Activated CD8-positive, alpha-beta T cell treated with anti-CD3 and anti-CD28 coated beads, Interleukin-2, amount 10 ng/mL, durations not matched to agents 7 days and 5 days (primary cell): Measurements from ENCODE around the gene TMUB1. TPM values are rescaled to one million over a fixed set of nuclear protein-coding genes. Genes with fewer than 3 reads are reported as not detected.

Source experiments
- total RNA-seq, 2 experiments: library from RNA; stranded (reverse); gene quantifications; one replicate each; pipeline ENCODE4 v1.2.3, GENCODE V29; 2021

Gene TMUB1
- total RNA-seq, 2 experiments from 2014 or later, result 76.7 to 82.6 TPM

Other genes starting within 250 kb of the TMUB1 start
- gene AOC1, start 231.0 kb downstream of the TMUB1 start, total RNA-seq, result not detected
- not detected for gene KCNH2, start 105.2 kb downstream of the TMUB1 start, total RNA-seq
- gene NOS3, start 92.5 kb downstream of the TMUB1 start, total RNA-seq, result 10 to 100 TPM; 12.2 to 13.8 TPM
- 1 to 10 TPM; 6.8 to 7.4 TPM for gene ATG9B, start 59.0 kb downstream of the TMUB1 start, total RNA-seq
- gene ABCB8, start 55.0 kb downstream of the TMUB1 start, total RNA-seq, result 10 to 100 TPM; 48.0 to 49.5 TPM
- gene ASIC3, start 35.0 kb downstream of the TMUB1 start, total RNA-seq, result 1 to 10 TPM; 2.8 to 3.2 TPM
- 10 to 100 TPM; 20.3 to 21.0 TPM for gene CDK5, start 25.6 kb downstream of the TMUB1 start, total RNA-seq
- gene SLC4A2, start 23.9 kb downstream of the TMUB1 start, total RNA-seq, result 100 to 1,000 TPM; 107 to 112 TPM
- gene FASTK, start 2.7 kb downstream of the TMUB1 start, total RNA-seq, result 10 to 100 TPM; 81.8 to 88.1 TPM
- gene AGAP3, start 3.0 kb upstream of the TMUB1 start, total RNA-seq, result 10 to 100 TPM; 12.1 to 12.6 TPM
- gene GBX1, start 84.2 kb upstream of the TMUB1 start, total RNA-seq, result not detected
- gene ASB10, start 103.8 kb upstream of the TMUB1 start, total RNA-seq, result not detected
- gene H2BK1, start 127.0 kb upstream of the TMUB1 start, total RNA-seq, result under 1 TPM in 1 of 2 experiments, not detected in 1; 0.76 TPM
- gene ABCF2, start 143.7 kb upstream of the TMUB1 start, total RNA-seq, result 10 to 100 TPM; 38.2 to 45.9 TPM
- 10 to 100 TPM; 34.7 to 36.1 TPM for gene CHPF2, start 149.0 kb upstream of the TMUB1 start, total RNA-seq
- gene SMARCD3, start 165.2 kb upstream of the TMUB1 start, total RNA-seq, result 1 to 10 TPM; 4.2 to 4.7 TPM